Lung (tissue), 12 donors: ENCODE measurements around the gene LARGE1. TPM values are rescaled to one million over a fixed set of nuclear protein-coding genes. Genes with fewer than 3 reads are reported as not detected.

Experiments used
- ATAC-seq: fragments of 200-7000 bp; cut with Tn5 transposase; one replicate; pipeline ENCODE4 v1.9.1; 2020; ENCODE audit warnings: moderate number of reproducible peaks; ENCODE audit not compliant: insufficient read depth, low FRiP score
- DNase-seq, 3 donors: peaks; one replicate each; pipeline ENCODE4 v3.0.0-alpha.2; 2013 to 2017
- H3K27ac ChIP-seq, 2 donors: one replicate each; pipeline ENCODE4 v1.5.1; 2013; ENCODE audit warnings: mild to moderate bottlenecking in 2 of 2, moderate library complexity in 2 of 2, control low read depth in 1 of 2, inconsistent platforms in 1 of 2, low read depth in 1 of 2, low read length in 1 of 2
- H3K27me3 ChIP-seq, 3 donors: one replicate each; pipeline ENCODE4 v1.5.1; 2013; ENCODE audit warnings: low read length in 2 of 3; ENCODE audit not compliant: control insufficient read depth in 3 of 3, insufficient read depth in 3 of 3
- H3K36me3 ChIP-seq, 4 donors: one replicate each; pipeline ENCODE4 v1.5.1; 2013; ENCODE audit warnings: low read length in 4 of 4, mild to moderate bottlenecking in 1 of 4, moderate library complexity in 1 of 4; ENCODE audit not compliant: control insufficient read depth in 4 of 4, insufficient read depth in 4 of 4
- H3K4me1 ChIP-seq, 5 donors: one replicate each; pipeline ENCODE4 v1.5.1; 2013; ENCODE audit warnings: low read length in 5 of 5, mild to moderate bottlenecking in 2 of 5, moderate library complexity in 1 of 5; ENCODE audit not compliant: control insufficient read depth in 5 of 5, insufficient read depth in 5 of 5
- H3K4me3 ChIP-seq: one replicate; pipeline ENCODE4 v1.5.1; 2013; ENCODE audit warnings: mild to moderate bottlenecking, control low read depth, moderate library complexity
- H3K9ac ChIP-seq, 2 donors: one replicate each; pipeline ENCODE4 v1.5.1; 2013; ENCODE audit warnings: low read length in 2 of 2, control low read depth in 1 of 2; ENCODE audit not compliant: insufficient read depth in 1 of 2
- H3K9me3 ChIP-seq, 4 donors: one replicate each; pipeline ENCODE4 v1.5.1; 2013; ENCODE audit warnings: low read length in 3 of 4, mild to moderate bottlenecking in 1 of 4, moderate library complexity in 1 of 4; ENCODE audit not compliant: control insufficient read depth in 4 of 4, insufficient read depth in 3 of 4
- CTCF ChIP-seq: IDR thresholded peaks from 2 replicates; pipeline ENCODE4 v1.5.1; 2012; ENCODE audit warnings: mild to moderate bottlenecking; ENCODE audit errors: control extremely low read depth, extremely low read depth
- WGBS, 2 donors: extraction: QIAGEN DNeasy Blood & Tissue Kit; methylation state at CpG; one replicate each; pipeline ENCODE4 v1.1.7; 2013; 5-methylcytosine and 5-hydroxymethylcytosine counted together
- polyA plus RNA-seq, 2 donors: library from polyadenylated mRNA; stranded (reverse); fragments of 200-250 nt; gene quantifications; one replicate each; pipeline ENCODE4 v1.2.1, GENCODE V29; 2013
- total RNA-seq, 2 donors: library from RNA; depleted of rRNA in 1 of 2; stranded (reverse); fragments of >200 nt in 1 of 2; gene quantifications; one replicate each; pipeline ENCODE4 v1.2.1, GENCODE V29; 2014 to 2021
- donor health status: control.
- donor health status: control.
- donor health status: Bipolar disorder and iron deficiency.
- donor health status: healthy.
- donor health status: DM: yes; HTN: yes; CAD: no.

LARGE1 gene
- total and polyA plus RNA-seq, 4 donors, result 2.9 to 41.1 (median 15.4) TPM

- H3K27me3 ChIP-seq, result no peaks in the 10 kb centered on the region
- ATAC-seq, result no peak
- TF ChIP-seq CTCF, result no peak
- H3K4me1 ChIP-seq, result peaks cover 10 to 48% (median 23%) of the 10 kb centered on the region in 5 donors
- H3K27ac ChIP-seq, result peak overlapping the region; percentile 73 to 83
- no peaks in the 10 kb centered on the region for H3K36me3 ChIP-seq
- WGBS, 2 donors, result 52 to 78% methylated on average over 2 of the region's 2 CpGs
- peak in 2 of 3 donors; percentile 26 to 57 for DNase-seq
- H3K9me3 ChIP-seq, result no peaks in the 10 kb centered on the region
- H3K4me3 ChIP-seq, result no peak overlapping the region
- H3K9ac ChIP-seq, result no peak overlapping the region
Observed at GRCh38 chr22:33873666-33874065, 46.6 kb downstream of the LARGE1 start.

- no peak for TF ChIP-seq CTCF
- no peak overlapping the region for H3K9ac ChIP-seq
- no peaks in the 10 kb centered on the region for H3K36me3 ChIP-seq
- H3K27me3 ChIP-seq, result no peaks in the 10 kb centered on the region
- H3K9me3 ChIP-seq, result no peaks in the 10 kb centered on the region
- ATAC-seq (no peak), DNase-seq (peak in 2 of 3 donors; percentile 15 to 30)
- H3K4me1 ChIP-seq, result peaks cover 10 to 50% (median 23%) of the 10 kb centered on the region in 5 donors
- no peak overlapping the region for H3K4me3 ChIP-seq
- 36 to 55% methylated on average over 14 of the region's 14 CpGs for WGBS, 2 donors
- peak overlapping the region; percentile 73 to 83 for H3K27ac ChIP-seq
Observed at GRCh38 chr22:33873186-33873585, 47.1 kb downstream of the LARGE1 start.

- H3K27ac ChIP-seq, result no peak overlapping the region
- no peak for ATAC-seq
Observed at GRCh38 chr22:33871935-33872334, 48.3 kb downstream of the LARGE1 start.

More at GRCh38 chr22:33871935-33872334, 48.3 kb downstream of the LARGE1 start:
- DNase-seq, result peak in 1 of 3 donors; percentile 20
- Histone ChIP-seq H3K36me3 (no peaks in the 10 kb centered on the region), H3K9me3 (no peaks in the 10 kb centered on the region), H3K27me3 (no peaks in the 10 kb centered on the region), H3K4me1 (peaks cover 10 to 54% (median 25%) of the 10 kb centered on the region in 5 donors), H3K9ac (no peak overlapping the region), H3K4me3 (no peak overlapping the region)
- 47 to 55% methylated on average over 8 of the region's 8 CpGs for WGBS, 2 donors
- no peak for TF ChIP-seq CTCF
